HepG2 (cell line): ENCODE measurements around the gene SNRPF. TPM values are rescaled to one million over a fixed set of nuclear protein-coding genes. Genes with fewer than 3 reads are reported as not detected.

ENCODE experiments used
- CENPT ChIP-seq: sonication (generic); formaldehyde crosslinking; IDR thresholded peaks from 2 replicates; pipeline ENCODE4 v1.8.0; 2022; ENCODE audit warnings: low read depth, mild to moderate bottlenecking, moderate library complexity, missing genetic modification reagents
- HMG20B ChIP-seq: conservative IDR thresholded peaks from 2 replicates; pipeline ENCODE4 v1.6.1; 2016; ENCODE audit warnings: missing genetic modification reagents, missing compliant biosample characterization
- NFATC3 ChIP-seq: sonication (generic); formaldehyde crosslinking; IDR thresholded peaks from 2 replicates; pipeline ENCODE4 v1.5.1; 2020; ENCODE audit warnings: mild to moderate bottlenecking, missing genetic modification reagents
- NFE2L2 ChIP-seq: fragments of 150-350 bp; IDR thresholded peaks from 2 replicates; pipeline ENCODE4 v1.6.1; 2014; ENCODE audit warnings: low read length
- RARG ChIP-seq: sonication (generic); formaldehyde crosslinking; IDR thresholded peaks from 2 replicates; pipeline ENCODE4 v1.4.0; 2020; ENCODE audit warnings: low read depth, mild to moderate bottlenecking, missing genetic modification reagents
- TGIF2 ChIP-seq: IDR thresholded peaks from 2 replicates; pipeline ENCODE4 v1.6.1; 2016; ENCODE audit warnings: control low read depth, missing compliant biosample characterization
- ZNF124 ChIP-seq: sonication (generic); formaldehyde crosslinking; IDR thresholded peaks from 2 replicates; pipeline ENCODE4 v1.4.0; 2020; ENCODE audit warnings: missing genetic modification reagents
- ZNF30 ChIP-seq: sonication (generic); formaldehyde crosslinking; IDR thresholded peaks from 2 replicates; pipeline ENCODE4 v1.5.0; 2020; ENCODE audit warnings: mild to moderate bottlenecking, missing genetic modification reagents
- ZNF350 ChIP-seq: sonication (generic); formaldehyde crosslinking; IDR thresholded peaks from 2 replicates; pipeline ENCODE4 v1.4.0; 2020; ENCODE audit warnings: mild to moderate bottlenecking, low read depth, missing genetic modification reagents, borderline replicate concordance
- ZNF577 ChIP-seq: sonication (generic); formaldehyde crosslinking; IDR thresholded peaks from 2 replicates; pipeline ENCODE4 v1.4.0; 2020; ENCODE audit warnings: mild to moderate bottlenecking, low read depth, missing genetic modification reagents, borderline replicate concordance
- polyA plus RNA-seq, 8 experiments: library from polyadenylated mRNA; depleted of rRNA in 3 of 8; stranded (reverse) in 7 of 8; unstranded in 1 of 8; fragments of >200 nt; fragmentation: Illumina TruSeq in 4 of 8; extraction: Trizol in 4 of 8; gene quantifications; 2 replicates each; pipeline versions ENCODE4 v1.2.1 to v1.2.3, GENCODE V29; 2011 to 2016; ENCODE audit warnings: low read depth in 4 of 8, missing spikeins in 1 of 8, mixed read lengths in 1 of 8; ENCODE audit not compliant: insufficient read depth in 1 of 8
- total RNA-seq, 5 experiments: library from RNA; depleted of rRNA; stranded (reverse); fragments of >200 nt; fragmentation: Illumina TruSeq; extraction: Trizol; gene quantifications; 2 replicates each; pipeline ENCODE4 v1.2.3, GENCODE V29; 2016; ENCODE audit warnings: low read depth in 1 of 5
- TF ChIP-seq, protein P1 (sequence below), 2 experiments: IDR thresholded peaks; 2 replicates each; pipeline ENCODE4 v1.6.1; 2011 to 2012; ENCODE audit warnings: low read length in 2 of 2, borderline replicate concordance in 1 of 2, low read depth in 1 of 2, mild to moderate bottlenecking in 1 of 2, moderate library complexity in 1 of 2
- TF ChIP-seq, protein P2 (sequence below): sonication (generic); formaldehyde crosslinking; IDR thresholded peaks from 2 replicates; pipeline ENCODE4 v1.8.0; 2022; ENCODE audit warnings: missing genetic modification reagents, low read depth, mild to moderate bottlenecking, borderline replicate concordance
- TF ChIP-seq, protein P3 (sequence below): conservative IDR thresholded peaks from 2 replicates; pipeline ENCODE4 v1.6.1; 2018; ENCODE audit warnings: missing genetic modification reagents

SNRPF gene
- total and polyA plus RNA-seq, 2 of the 13 experiments (the other 11 are each of a cell fraction or from before 2014, with no cell fraction given), result 31.7 to 77.2 TPM

DNA sequence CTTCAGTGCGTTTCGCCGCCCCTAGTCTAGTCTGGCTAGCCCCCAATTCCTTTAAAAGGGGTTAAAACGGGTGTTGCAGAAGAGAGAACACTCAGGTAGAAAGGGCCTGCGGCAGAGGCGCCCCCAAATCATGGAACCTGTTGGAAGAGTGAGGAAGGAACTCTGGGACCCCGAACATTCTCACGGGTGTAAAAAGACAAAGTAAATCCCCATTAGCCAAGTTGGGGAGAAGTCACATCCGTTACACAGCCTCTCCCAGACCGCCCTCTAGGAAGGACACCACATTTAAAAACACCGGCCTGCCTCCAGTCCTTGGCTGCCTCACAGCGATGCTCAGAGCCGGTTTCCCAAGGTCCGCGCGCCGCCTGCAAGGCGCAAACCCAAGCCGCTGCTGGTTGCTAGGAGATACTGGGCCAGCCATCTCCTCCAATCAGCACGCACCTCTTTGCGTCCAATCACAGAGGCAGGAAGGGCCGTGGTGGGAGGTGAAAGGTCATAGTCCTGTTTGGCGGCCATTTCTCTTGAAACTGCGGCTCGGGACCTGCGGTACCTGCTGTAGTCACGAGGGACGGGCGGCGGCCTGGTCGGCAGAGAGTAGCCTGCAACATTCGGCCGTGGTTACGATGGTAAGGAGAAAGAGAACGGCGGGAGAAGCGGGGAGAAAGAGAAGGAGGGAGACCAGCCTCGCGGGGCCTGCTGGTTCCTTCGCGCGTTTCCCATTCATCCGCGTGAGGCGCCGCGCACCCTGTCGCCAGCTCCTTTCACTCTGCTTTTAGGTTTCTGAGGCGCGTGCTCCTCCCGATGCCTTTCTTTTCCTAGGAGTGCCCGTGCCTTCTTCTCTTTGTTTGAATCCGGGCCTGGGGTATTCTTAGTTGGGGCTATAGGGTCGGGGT lies at the start of gene SNRPF (continued):
- TF ChIP-seq, protein P1, sequence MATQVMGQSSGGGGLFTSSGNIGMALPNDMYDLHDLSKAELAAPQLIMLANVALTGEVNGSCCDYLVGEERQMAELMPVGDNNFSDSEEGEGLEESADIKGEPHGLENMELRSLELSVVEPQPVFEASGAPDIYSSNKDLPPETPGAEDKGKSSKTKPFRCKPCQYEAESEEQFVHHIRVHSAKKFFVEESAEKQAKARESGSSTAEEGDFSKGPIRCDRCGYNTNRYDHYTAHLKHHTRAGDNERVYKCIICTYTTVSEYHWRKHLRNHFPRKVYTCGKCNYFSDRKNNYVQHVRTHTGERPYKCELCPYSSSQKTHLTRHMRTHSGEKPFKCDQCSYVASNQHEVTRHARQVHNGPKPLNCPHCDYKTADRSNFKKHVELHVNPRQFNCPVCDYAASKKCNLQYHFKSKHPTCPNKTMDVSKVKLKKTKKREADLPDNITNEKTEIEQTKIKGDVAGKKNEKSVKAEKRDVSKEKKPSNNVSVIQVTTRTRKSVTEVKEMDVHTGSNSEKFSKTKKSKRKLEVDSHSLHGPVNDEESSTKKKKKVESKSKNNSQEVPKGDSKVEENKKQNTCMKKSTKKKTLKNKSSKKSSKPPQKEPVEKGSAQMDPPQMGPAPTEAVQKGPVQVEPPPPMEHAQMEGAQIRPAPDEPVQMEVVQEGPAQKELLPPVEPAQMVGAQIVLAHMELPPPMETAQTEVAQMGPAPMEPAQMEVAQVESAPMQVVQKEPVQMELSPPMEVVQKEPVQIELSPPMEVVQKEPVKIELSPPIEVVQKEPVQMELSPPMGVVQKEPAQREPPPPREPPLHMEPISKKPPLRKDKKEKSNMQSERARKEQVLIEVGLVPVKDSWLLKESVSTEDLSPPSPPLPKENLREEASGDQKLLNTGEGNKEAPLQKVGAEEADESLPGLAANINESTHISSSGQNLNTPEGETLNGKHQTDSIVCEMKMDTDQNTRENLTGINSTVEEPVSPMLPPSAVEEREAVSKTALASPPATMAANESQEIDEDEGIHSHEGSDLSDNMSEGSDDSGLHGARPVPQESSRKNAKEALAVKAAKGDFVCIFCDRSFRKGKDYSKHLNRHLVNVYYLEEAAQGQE (IDR thresholded peaks at IDR 0.05; ENCODE audit: borderline replicate concordance in 1 of 2, low read depth in 1 of 2, low read length in 2 of 2), result no peak
- TF ChIP-seq ZNF350 (CRISPR knock-in tag) (peak; percentile 89; the same call in 1 of the 2 replicates), HMG20B (CRISPR knock-in tag) (no peak), NFATC3 (CRISPR knock-in tag) (no peak), ZNF30 (CRISPR knock-in tag) (no peak), RARG (CRISPR knock-in tag) (0 out of 2 replicates have a peak, but pooled peaks have one; percentile 48), NFE2L2 (no peak), TGIF2 (CRISPR knock-in tag) (no peak; the same call in 1 of the 2 replicates), ZNF577 (CRISPR knock-in tag) (no peak), CENPT (no peak), ZNF124 (peak; percentile 84; the same call in 1 of the 2 replicates)
- TF ChIP-seq, protein P2, sequence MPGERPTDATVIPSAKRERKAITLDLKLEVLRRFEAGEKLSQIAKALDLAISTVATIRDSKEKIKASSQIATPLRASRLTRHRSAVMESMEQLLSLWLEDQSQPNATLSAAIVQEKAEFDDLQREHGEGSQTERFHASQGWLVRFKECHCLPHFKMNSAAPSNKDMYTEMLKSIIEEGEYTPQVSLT (CRISPR knock-in tag), result no peak
- TF ChIP-seq, protein P3, sequence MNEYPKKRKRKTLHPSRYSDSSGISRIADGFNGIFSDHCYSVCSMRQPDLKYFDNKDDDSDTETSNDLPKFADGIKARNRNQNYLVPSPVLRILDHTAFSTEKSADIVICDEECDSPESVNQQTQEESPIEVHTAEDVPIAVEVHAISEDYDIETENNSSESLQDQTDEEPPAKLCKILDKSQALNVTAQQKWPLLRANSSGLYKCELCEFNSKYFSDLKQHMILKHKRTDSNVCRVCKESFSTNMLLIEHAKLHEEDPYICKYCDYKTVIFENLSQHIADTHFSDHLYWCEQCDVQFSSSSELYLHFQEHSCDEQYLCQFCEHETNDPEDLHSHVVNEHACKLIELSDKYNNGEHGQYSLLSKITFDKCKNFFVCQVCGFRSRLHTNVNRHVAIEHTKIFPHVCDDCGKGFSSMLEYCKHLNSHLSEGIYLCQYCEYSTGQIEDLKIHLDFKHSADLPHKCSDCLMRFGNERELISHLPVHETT (CRISPR knock-in tag), result 0 out of 2 replicates have a peak, but pooled peaks have one; percentile 30
